Right renal cortex interstitium (tissue), 3 donors: ENCODE data around the gene TMEM145. TPM values are rescaled to one million over a fixed set of nuclear protein-coding genes. Genes with fewer than 3 reads are reported as not detected.
"Not testable (repeated sequence)": the region's sequence is repeated elsewhere in the genome, so short reads cannot be mapped to it uniquely, and the experiment has no call there.

Experiments used
- DNase-seq, 3 donors: peaks; one replicate each; pipeline ENCODE4 v3.0.0-alpha.2; 2013; ENCODE audit warnings: low read depth in 3 of 3, low spot score in 2 of 3
- polyA plus RNA-seq, 3 donors: library from polyadenylated mRNA; unstranded; fragments of 120-200 nt; gene quantifications; one replicate each; pipeline ENCODE4 v1.2.1, GENCODE V29; 2013; ENCODE audit not compliant: insufficient read length in 3 of 3

Gene TMEM145
- polyA plus RNA-seq, 3 donors: 0.61 to 0.97 (median 0.72) TPM

DNA sequence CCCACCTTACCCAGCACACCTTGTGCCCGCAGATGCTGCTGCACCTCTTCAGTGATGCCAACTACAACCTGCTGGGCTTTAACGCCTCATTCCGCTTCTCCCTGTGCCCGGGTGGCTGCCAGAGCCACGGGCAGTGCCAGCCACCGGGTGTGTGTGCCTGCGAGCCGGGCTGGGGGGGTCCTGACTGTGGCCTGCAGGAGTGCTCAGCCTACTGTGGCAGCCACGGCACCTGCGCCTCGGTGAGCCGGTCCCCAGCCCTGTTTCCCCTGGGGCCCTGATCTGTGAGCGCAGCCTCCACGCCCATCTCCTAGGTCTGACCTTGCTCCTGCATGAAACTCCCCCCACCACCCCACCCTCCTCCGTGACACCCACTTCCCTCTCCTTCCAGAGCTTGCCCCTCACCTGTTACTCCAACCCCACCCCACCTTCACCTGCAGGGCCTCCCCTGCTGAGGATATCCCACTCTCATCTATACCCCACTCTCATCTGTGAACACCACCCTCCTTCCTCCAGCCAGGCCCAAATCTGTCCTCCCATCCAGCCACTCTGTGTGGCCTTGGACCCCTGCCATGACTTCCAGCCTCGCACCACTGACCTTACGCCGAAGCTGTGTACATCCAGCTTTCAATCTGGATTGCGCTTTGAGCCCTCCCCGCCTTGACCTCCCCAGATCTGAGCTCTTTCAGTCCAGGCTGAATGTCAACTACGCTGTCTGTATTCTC lies 21.0 kb downstream of the TMEM145 start:
- no peak for DNase-seq

GRCh38 chr19:42334697-42335373 lies 21.7 kb downstream of the TMEM145 start:
- no peak for DNase-seq

GRCh38 chr19:42335374-42335936 lies 22.3 kb downstream of the TMEM145 start:
- DNase-seq: no peak

GRCh38 chr19:42335971-42336370 lies 22.9 kb downstream of the TMEM145 start:
- no peak for DNase-seq

DNA sequence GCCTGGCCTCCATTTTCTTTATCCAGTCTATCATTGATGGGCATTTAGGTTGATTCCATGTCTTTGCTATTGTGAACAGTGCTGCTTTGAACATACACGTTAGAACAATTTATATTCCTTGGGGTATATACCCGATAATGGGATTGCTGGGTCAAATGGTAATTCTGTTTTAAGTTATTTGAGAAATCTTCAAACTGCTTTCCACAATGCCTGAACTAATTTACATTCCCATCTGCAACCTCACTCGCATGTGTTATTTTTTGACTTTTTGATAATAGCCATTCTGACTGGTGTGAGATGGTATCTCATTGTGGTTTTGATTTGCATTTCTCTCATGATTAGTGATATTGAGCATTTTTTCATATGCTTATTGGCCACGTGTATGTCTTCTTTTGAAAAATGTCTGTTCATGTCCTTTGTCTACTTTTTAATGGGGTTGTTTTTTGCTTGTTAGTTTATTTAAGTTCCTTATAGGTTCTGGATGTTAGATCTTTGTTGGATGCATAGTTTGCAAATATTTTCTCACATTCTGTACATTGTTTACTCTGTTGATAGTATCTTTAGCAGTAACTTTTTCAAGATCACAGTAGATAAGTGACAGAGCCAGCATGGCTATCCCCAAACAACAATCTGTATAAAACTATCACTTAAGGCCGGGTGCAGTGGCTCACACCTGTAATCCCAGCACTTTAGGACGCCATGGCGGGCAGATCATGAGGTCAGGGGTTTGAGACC lies 26.2 kb downstream of the TMEM145 start:
- DNase-seq: not testable (repeated sequence)

DNA sequence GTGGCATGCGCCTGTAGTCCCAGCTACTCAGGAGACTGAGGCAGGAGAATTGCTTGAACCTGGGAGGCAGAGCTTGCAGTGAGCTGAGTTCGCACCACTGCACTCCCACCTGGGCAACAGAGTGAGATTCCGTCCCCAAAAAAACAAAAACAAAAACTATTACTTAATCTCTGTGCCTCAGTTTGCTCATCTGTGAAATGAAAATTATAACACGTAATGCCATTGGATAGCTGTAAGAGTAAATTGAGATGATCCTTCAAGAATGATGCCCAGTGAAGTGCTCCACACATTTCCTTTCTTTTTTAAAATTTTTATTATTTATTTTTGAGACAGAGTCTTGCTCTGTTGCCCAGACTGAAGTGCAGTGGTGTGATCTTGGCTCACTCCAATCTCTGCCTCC lies 26.8 kb downstream of the TMEM145 start:
- DNase-seq: not testable (repeated sequence)

DNA sequence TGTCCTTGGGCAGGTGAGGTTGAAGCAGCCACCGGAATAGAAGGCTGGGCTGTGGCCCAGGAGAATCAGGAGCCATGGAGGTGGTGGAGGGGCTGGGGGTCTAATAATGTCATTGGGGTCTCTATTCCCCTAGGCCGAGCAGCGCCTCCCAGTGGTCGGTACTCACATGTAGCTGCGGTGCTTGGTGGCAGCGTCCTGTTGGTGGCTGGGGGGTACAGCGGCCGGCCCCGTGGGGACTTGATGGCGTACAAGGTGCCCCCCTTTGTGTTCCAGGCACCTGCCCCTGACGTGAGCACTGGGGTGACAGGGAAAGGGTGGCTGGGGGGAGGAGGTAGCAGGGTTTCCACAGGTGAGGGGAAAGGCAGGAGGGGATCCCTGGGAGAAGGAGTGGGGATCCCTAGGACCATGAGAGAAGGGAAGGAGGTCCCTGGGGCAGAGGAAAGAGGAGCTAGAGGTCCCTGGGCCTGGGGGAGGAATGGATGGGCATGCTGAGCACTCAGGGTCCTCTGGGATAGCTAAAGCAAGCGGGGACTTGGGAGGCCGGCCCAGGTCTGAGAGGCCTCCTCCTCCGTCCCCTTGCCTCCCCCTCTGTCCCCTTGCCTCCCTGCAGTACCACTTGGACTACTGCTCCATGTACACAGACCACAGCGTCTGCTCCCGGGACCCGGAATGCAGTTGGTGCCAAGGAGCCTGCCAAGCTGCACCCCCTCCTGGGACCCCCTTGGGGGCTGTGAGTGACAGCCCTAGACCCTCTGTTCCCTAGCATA lies 30.4 kb downstream of the TMEM145 start:
- no peak for DNase-seq

DNA sequence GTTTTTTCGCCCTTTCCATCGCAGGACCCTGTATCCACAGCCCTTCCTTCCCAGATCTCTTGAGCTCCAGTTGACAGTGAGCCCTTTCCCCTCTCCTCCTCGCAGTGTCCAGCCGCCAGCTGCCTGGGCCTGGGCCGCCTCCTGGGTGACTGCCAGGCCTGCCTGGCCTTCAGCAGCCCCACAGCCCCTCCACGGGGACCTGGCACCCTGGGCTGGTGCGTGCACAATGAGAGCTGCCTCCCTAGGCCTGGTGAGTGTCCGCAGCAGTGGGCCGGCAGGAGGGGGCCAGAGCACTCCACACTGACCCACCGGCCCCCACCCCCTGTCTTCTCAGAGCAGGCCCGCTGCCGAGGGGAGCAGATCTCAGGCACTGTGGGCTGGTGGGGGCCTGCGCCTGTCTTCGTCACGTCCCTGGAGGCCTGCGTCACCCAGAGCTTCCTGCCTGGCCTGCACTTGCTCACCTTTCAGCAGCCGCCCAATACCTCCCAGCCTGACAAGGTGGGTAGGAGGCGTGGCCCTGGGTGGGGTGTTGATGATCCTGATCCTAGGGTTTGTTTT lies 31.3 kb downstream of the TMEM145 start:
- no peak for DNase-seq

DNA sequence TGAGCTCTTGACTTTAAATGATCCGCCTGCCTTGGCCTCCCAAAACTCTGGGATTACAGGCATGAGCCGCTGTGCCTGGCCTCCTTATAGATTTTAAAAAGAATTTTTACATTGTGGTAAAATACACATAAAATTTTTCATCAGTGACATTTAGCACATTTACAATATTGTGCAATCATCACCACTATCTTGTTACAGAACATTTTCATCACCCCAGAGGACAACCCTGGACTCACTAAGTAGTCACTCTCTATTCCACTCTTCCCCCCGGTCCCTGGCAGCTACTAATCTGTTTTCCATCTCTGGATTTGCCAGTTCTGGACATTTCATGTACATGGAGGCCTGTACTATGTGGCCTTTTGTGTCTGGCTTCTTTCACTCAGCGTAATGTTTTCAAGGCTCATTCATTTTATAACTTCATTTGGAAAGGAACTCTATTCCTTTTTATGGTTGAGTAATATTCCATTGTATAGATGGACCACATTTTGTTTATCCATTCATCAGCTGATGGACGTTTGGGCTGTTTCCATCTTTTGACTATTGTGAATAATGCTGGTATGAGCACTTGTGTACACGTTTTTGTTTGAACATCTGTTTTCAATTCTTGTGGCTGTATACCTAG lies 32.2 kb downstream of the TMEM145 start:
- DNase-seq: no peak

- no peak for DNase-seq
These were observed 35.1 kb downstream of the TMEM145 start for GRCh38 chr19:42348211-42348610.

DNA sequence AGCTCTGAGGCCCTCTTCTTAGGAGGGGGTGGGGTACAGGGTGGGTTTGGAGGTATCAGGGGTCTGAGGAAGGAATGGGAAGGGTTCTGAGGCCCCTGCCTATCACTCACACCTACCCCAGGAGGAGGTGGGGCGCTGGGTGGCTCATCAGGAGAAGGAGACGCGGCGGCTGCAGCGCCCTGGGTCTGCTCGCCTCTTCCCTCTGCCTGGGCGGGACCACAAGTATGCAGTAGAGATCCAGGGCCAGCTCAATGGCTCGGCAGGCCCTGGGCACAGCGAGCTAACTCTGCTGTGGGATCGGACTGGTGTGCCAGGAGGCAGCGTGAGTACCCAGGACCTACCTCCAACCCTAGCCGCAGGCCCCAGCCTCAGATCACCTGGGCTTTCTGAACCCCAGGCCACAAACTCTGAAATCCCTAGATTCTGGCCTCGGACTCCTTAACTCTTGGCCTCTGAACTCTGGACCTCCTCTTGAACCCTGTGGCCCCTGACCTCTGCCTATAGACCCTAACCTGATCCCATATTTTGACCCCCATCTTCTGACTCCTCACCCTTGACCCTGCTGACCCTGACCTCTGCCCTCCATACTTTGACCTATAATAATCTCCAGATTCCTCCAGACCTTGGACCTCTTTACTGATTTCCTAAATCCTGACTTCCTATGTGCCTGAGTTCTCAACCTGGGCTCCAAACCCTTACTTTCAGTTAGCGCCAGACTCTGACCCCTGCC lies 36.4 kb downstream of the TMEM145 start:
- no peak for DNase-seq

DNA sequence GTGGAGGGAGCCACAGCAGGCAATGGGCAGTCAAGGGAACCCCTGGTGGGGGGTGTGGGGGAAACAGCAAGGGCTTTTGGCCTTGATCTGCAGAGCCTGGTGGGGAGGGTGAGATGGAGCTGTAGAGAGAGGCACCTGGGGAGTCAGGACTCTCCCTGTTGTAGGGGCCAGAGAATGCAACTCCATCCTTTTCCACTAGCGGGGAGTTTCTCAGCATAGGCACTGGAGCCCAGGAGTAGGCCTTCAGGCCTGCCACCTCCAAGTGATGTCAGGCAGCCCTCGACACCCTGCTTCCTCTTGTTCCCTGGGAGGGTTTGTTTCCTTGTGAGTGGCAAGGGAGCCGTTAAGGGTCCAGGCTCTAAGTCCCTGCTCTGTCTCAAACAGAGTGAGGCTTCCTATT lies 37.3 kb downstream of the TMEM145 start:
- no peak for DNase-seq

DNA sequence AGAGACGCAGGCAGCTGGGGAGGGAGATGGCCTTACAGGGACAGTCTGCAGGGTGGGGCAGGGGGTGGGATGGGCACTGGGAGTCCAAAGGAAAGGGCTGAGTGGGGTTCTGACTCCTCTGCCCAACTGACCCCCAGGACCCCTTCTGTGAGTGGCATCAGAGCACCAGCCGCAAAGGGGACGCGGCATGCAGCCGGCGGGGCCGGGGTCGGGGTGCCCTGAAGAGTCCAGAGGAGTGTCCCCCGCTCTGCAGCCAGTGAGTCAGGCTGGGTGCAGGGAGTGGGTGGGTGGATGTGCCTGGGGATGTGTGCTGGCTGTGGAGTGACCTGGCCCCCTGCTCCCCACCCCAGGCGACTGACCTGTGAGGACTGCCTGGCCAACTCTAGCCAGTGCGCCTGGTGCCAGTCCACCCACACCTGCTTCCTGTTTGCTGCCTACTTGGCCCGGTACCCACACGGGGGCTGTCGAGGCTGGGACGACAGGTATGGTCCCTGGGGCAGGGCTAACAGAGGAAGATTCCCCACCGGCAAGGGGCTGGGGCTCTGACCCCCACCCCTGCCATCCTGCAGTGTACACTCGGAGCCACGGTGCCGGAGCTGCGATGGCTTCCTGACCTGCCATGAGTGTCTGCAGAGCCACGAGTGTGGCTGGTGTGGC lies 38.1 kb downstream of the TMEM145 start:
- no peak for DNase-seq

- peak in 1 of 3 donors; percentile 4 for DNase-seq
These were observed 39.5 kb downstream of the TMEM145 start for GRCh38 chr19:42352301-42353259.

DNA sequence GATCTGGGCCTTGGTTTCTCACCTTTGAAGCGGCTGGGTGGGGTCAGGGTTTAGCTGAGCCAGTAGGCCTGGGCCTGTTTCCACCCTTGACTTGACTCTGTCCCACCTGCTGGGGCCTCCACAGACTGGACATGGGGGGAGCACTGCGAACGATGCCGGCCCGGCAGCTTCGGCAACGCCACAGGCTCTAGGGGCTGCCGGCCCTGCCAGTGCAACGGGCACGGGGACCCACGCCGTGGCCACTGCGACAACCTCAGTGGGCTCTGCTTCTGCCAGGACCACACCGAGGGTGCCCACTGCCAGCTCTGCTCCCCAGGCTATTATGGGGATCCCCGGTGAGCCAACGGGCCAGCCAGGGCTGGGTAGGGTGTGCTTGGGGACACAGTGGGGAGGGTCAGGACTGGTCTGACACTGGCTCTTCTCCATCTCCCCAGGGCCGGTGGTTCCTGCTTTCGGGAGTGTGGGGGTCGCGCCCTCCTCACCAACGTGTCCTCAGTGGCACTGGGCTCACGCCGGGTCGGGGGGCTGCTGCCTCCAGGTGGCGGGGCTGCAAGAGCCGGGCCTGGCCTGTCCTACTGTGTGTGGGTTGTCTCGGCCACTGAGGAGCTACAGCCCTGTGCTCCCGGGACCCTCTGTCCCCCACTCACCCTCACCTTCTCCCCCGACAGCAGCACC lies 40.4 kb downstream of the TMEM145 start:
- DNase-seq: no peak

GRCh38 chr19:42355896-42356295 lies 42.8 kb downstream of the TMEM145 start:
- DNase-seq: no peak

DNA sequence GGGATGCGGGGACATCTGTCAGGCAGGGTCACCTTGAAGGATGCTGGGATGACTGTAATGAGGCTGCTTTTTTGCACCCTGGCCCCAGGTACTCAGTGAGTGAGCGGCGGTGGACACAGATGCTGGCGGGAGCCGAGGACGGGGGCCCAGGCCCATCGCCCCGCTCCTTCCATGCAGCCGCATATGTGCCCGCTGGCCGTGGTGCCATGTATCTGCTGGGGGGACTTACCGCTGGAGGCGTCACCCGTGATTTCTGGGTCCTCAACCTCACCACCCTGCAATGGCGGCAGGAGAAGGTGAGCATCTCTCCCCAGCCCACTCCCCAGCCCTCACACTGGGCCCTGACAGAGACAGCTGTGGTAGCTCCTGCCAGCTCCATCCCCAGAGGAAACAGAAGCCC lies 43.6 kb downstream of the TMEM145 start:
- DNase-seq: no peak
